ENCODE measurements around the gene FLNC. TPM values are rescaled to one million over a fixed set of nuclear protein-coding genes. Genes with fewer than 3 reads are reported as not detected.

Gene FLNC
- total and polyA plus RNA-seq, 10 donors, result 0.21 to 1.8 (median 0.66) TPM

DNA sequence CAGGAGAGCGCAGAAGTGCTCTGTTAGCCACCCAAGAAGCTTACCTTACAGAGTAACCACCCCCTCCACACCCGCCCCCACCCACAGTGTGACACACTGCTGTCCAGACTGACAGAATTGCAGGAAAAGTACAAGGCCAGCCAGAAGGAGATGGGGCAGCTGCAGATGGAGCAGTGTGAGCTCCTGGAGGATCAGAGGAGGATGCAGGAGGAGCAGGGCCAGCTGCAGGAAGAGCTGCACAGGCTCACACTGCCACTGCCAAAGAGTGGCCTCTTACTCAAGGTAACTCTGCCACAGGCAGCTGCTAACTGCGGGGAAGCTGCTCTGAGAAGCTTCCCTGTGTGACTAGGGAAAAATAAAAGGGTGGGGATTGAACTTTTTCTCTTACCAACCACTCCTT, 20.8 kb upstream of the FLNC start:
- TF ChIP-seq, protein P1, sequence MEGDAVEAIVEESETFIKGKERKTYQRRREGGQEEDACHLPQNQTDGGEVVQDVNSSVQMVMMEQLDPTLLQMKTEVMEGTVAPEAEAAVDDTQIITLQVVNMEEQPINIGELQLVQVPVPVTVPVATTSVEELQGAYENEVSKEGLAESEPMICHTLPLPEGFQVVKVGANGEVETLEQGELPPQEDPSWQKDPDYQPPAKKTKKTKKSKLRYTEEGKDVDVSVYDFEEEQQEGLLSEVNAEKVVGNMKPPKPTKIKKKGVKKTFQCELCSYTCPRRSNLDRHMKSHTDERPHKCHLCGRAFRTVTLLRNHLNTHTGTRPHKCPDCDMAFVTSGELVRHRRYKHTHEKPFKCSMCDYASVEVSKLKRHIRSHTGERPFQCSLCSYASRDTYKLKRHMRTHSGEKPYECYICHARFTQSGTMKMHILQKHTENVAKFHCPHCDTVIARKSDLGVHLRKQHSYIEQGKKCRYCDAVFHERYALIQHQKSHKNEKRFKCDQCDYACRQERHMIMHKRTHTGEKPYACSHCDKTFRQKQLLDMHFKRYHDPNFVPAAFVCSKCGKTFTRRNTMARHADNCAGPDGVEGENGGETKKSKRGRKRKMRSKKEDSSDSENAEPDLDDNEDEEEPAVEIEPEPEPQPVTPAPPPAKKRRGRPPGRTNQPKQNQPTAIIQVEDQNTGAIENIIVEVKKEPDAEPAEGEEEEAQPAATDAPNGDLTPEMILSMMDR (IDR thresholded peaks at IDR 0.05 in 8 of 11, conservative IDR thresholded peaks at IDR 0.05 in 3 of 11), result no peak
- TF ChIP-seq POLR2AphosphoS5 (IDR thresholded peaks at IDR 0.05) (no peak), POLR2A (IDR thresholded peaks at IDR 0.05) (no peak)
- WGBS, 5 donors, result 72 to 93% (median 82%) methylated on average over 1 to 3 of the region's 3 CpGs
- peaks cover 0 to 18% (median 0%) of the 10 kb centered on the region in 6 donors for H3K36me3 ChIP-seq
- H3K4me3 ChIP-seq, result no peak overlapping the region
- DNase-seq, result no peak
- H3K27ac ChIP-seq, result no peak overlapping the region
- H3K4me1 ChIP-seq, result peaks cover 0 to 13% (median 4%) of the 10 kb centered on the region in 6 donors
- H3K9me3 ChIP-seq, result no peaks in the 10 kb centered on the region
- H3K27me3 ChIP-seq (replicated peaks in 1 of 7), result no peaks in the 10 kb centered on the region
- intact Hi-C loops (cut with DNase I; ENCODE audit: low total_unique reads), result no loop called here

DNA sequence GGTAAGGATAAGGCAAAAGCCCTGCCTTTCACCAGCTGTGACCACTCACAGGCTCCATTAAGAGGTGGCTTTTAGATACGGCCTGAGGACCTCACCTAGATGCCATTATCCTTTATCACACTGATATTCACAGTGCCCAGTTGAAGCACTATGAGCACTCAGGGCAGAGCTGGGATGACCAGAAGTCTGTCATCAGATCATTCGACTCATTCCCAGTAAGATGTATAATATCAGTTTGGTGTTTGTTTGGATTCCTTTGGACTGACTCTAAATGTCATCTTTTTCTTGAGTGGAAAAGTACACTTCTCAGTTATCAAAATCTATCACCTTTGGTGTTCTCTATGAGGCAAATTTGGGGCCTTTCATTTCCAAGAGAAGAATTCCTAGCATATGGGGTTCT, 19.7 kb upstream of the FLNC start:
- Histone ChIP-seq H3K27me3 (replicated peaks in 1 of 7) (no peaks in the 10 kb centered on the region), H3K36me3 (peaks cover 0 to 7% (median 0%) of the 10 kb centered on the region in 6 donors), H3K4me1 (peaks cover 0 to 13% (median 4%) of the 10 kb centered on the region in 6 donors), H3K9me3 (no peaks in the 10 kb centered on the region), H3K4me3 (no peak overlapping the region), H3K27ac (no peak overlapping the region)
- intact Hi-C loops (cut with DNase I; ENCODE audit: low total_unique reads), result no loop called here
- TF ChIP-seq POLR2A (IDR thresholded peaks at IDR 0.05) (no peak), POLR2AphosphoS5 (IDR thresholded peaks at IDR 0.05) (no peak)
- TF ChIP-seq, protein P1 (IDR thresholded peaks at IDR 0.05 in 8 of 11, conservative IDR thresholded peaks at IDR 0.05 in 3 of 11), result no peak
- no peak for DNase-seq
- WGBS, 5 donors, result 78 to 100% (median 97%) methylated on average over 2 of the region's 2 CpGs

DNA sequence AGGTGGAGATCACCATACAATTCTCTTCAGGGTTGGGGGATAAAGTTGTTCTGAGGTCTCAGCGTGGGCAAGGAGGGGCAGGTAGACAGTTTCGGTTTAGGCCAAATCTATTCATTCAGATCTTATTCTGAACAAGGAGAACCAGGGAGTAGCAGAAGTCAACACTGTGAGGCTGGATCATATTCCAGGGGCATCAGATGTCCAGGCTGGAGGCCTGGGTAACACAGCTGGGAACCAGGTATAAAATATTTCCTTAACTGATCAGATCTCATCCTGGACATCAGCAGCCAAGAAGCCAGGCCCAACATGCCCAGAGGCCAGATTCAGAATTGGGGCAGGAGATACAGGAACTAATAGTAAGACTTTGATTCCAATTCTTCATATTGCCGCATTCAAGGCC, 19.2 kb upstream of the FLNC start:
- Histone ChIP-seq H3K9me3 (no peaks in the 10 kb centered on the region), H3K27ac (no peak overlapping the region), H3K27me3 (replicated peaks in 1 of 7) (no peaks in the 10 kb centered on the region), H3K36me3 (peaks cover 0 to 4% (median 0%) of the 10 kb centered on the region in 6 donors), H3K4me3 (no peak overlapping the region), H3K4me1 (peaks cover 0 to 13% (median 4%) of the 10 kb centered on the region in 6 donors)
- TF ChIP-seq POLR2A (IDR thresholded peaks at IDR 0.05) (no peak), POLR2AphosphoS5 (IDR thresholded peaks at IDR 0.05) (no peak)
- TF ChIP-seq, protein P1 (IDR thresholded peaks at IDR 0.05 in 8 of 11, conservative IDR thresholded peaks at IDR 0.05 in 3 of 11), result no peak
- 89 to 100% (median 94%) methylated on average over 3 of the region's 3 CpGs for WGBS, 5 donors
- DNase-seq, result no peak
- intact Hi-C loops (cut with DNase I; ENCODE audit: low total_unique reads), result no loop called here

DNA sequence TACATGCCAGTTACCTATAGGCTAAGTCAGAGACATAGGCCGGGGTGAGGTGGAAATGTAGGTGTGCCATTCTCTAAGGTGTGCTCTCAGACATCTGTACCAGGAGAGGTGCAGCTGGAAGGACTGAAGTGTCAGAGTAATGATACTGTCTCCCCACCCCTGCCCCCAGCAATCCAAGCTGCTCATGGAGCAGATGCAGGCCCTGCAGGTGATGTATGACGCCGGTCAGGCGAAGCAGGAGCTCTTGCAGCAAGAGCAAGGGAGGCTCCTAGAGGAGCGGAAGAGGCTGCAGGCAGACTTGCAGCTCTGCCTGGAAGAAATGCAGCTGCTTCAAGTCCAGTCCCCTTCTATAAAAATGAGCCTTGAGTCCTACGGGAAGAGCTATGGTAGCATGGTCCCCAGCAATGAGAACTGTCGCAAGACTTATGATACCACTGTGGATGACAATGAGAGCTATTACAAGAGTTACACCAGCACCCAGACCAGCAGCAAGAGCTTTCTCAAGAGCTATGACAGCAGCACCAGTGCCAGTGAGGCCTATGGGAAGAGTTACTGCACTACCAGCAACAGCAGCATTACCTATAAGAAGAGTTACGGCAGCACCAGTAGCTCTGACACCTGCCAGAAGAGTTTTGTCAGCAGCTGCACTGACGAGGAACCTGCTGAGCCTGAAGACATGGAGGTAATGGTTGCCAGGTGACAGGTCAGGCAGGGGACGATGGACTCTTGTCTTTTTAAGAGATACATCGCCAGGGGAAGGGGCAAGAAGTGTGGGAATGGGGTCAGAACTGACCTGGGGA, 18.4 kb upstream of the FLNC start:
- 84 to 95% (median 91%) methylated on average over 11 of the region's 11 CpGs for WGBS, 5 donors
- Histone ChIP-seq H3K27ac (no peak overlapping the region), H3K4me1 (peaks cover 0 to 13% (median 4%) of the 10 kb centered on the region in 6 donors), H3K36me3 (peaks cover 0 to under 1% (median 0%) of the 10 kb centered on the region in 6 donors), H3K9me3 (no peaks in the 10 kb centered on the region), H3K27me3 (replicated peaks in 1 of 7) (no peaks in the 10 kb centered on the region), H3K4me3 (no peak overlapping the region)
- intact Hi-C loops (cut with DNase I; ENCODE audit: low total_unique reads), result no loop called here
- no peak for DNase-seq
- TF ChIP-seq POLR2AphosphoS5 (IDR thresholded peaks at IDR 0.05) (no peak), POLR2A (IDR thresholded peaks at IDR 0.05) (no peak)
- TF ChIP-seq, protein P1 (IDR thresholded peaks at IDR 0.05 in 8 of 11, conservative IDR thresholded peaks at IDR 0.05 in 3 of 11), result no peak
